SK-N-SH (cell line): Measurements from ENCODE around the gene RPL19.

Experiments used
- CHD2 ChIP-seq: fragments of 150-350 bp; IDR thresholded peaks from 2 replicates; pipeline ENCODE4 v1.6.1; 2018; ENCODE audit warnings: low read length; ENCODE audit not compliant: partially characterized antibody
- EP300 ChIP-seq, 2 experiments: IDR thresholded peaks; 2 replicates each; pipeline versions ENCODE4 v1.4.0 to v1.6.1; 2012; ENCODE audit warnings: borderline replicate concordance in 1 of 2, low read depth in 1 of 2, low read length in 1 of 2
- EZH2phosphoT487 ChIP-seq: fragments of 200-600 bp; sonication (generic); IDR thresholded peaks from 2 replicates; pipeline ENCODE4 v1.6.1; 2017; ENCODE audit warnings: low read depth, mixed run types, mild to moderate bottlenecking, antibody characterized with exemption, moderate library complexity, borderline replicate concordance
- JUND ChIP-seq: IDR thresholded peaks from 2 replicates; pipeline ENCODE4 v1.4.0; 2012
- NFIC ChIP-seq: IDR thresholded peaks from 2 replicates; pipeline ENCODE4 v1.4.0; 2012; ENCODE audit warnings: borderline replicate concordance
- RAD21 ChIP-seq: IDR thresholded peaks from 2 replicates; pipeline ENCODE4 v1.6.1; 2012; ENCODE audit warnings: mild to moderate bottlenecking, low read length
- TAF1 ChIP-seq: IDR thresholded peaks from 2 replicates; pipeline ENCODE4 v1.6.1; 2012; ENCODE audit warnings: low read depth, mild to moderate bottlenecking, low read length, moderate library complexity, borderline replicate concordance
- YY1 ChIP-seq: IDR thresholded peaks from 2 replicates; pipeline ENCODE4 v1.4.0; 2012; ENCODE audit warnings: low read depth, mild to moderate bottlenecking
- TF ChIP-seq, protein P1 (sequence below): fragments of 200-600 bp; sonication (generic); IDR thresholded peaks from 2 replicates; pipeline ENCODE4 v1.6.1; 2017; ENCODE audit warnings: antibody characterized with exemption, mild to moderate bottlenecking, moderate library complexity
- TF ChIP-seq, protein P2 (sequence below): IDR thresholded peaks from 2 replicates; pipeline ENCODE4 v1.6.1; 2012; ENCODE audit warnings: mild to moderate bottlenecking, low read depth, low read length, moderate library complexity
- TF ChIP-seq, protein P3 (sequence below): IDR thresholded peaks from 2 replicates; pipeline ENCODE4 v1.4.0; 2012; ENCODE audit warnings: low read depth, borderline replicate concordance

- no peak for TF ChIP-seq CHD2
- TF ChIP-seq, protein P1, sequence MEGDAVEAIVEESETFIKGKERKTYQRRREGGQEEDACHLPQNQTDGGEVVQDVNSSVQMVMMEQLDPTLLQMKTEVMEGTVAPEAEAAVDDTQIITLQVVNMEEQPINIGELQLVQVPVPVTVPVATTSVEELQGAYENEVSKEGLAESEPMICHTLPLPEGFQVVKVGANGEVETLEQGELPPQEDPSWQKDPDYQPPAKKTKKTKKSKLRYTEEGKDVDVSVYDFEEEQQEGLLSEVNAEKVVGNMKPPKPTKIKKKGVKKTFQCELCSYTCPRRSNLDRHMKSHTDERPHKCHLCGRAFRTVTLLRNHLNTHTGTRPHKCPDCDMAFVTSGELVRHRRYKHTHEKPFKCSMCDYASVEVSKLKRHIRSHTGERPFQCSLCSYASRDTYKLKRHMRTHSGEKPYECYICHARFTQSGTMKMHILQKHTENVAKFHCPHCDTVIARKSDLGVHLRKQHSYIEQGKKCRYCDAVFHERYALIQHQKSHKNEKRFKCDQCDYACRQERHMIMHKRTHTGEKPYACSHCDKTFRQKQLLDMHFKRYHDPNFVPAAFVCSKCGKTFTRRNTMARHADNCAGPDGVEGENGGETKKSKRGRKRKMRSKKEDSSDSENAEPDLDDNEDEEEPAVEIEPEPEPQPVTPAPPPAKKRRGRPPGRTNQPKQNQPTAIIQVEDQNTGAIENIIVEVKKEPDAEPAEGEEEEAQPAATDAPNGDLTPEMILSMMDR: no peak
- no peak for TF ChIP-seq JUND
- TF ChIP-seq RAD21: no peak
- TF ChIP-seq EZH2phosphoT487: no peak
- TF ChIP-seq TAF1: no peak
- TF ChIP-seq EP300 (IDR thresholded peaks at IDR 0.05; ENCODE audit: borderline replicate concordance in 1 of 2, low read depth in 1 of 2, low read length in 1 of 2): no peak
- TF ChIP-seq NFIC: no peak
- TF ChIP-seq, protein P2, sequence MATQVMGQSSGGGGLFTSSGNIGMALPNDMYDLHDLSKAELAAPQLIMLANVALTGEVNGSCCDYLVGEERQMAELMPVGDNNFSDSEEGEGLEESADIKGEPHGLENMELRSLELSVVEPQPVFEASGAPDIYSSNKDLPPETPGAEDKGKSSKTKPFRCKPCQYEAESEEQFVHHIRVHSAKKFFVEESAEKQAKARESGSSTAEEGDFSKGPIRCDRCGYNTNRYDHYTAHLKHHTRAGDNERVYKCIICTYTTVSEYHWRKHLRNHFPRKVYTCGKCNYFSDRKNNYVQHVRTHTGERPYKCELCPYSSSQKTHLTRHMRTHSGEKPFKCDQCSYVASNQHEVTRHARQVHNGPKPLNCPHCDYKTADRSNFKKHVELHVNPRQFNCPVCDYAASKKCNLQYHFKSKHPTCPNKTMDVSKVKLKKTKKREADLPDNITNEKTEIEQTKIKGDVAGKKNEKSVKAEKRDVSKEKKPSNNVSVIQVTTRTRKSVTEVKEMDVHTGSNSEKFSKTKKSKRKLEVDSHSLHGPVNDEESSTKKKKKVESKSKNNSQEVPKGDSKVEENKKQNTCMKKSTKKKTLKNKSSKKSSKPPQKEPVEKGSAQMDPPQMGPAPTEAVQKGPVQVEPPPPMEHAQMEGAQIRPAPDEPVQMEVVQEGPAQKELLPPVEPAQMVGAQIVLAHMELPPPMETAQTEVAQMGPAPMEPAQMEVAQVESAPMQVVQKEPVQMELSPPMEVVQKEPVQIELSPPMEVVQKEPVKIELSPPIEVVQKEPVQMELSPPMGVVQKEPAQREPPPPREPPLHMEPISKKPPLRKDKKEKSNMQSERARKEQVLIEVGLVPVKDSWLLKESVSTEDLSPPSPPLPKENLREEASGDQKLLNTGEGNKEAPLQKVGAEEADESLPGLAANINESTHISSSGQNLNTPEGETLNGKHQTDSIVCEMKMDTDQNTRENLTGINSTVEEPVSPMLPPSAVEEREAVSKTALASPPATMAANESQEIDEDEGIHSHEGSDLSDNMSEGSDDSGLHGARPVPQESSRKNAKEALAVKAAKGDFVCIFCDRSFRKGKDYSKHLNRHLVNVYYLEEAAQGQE: no peak
- TF ChIP-seq, protein P3, sequence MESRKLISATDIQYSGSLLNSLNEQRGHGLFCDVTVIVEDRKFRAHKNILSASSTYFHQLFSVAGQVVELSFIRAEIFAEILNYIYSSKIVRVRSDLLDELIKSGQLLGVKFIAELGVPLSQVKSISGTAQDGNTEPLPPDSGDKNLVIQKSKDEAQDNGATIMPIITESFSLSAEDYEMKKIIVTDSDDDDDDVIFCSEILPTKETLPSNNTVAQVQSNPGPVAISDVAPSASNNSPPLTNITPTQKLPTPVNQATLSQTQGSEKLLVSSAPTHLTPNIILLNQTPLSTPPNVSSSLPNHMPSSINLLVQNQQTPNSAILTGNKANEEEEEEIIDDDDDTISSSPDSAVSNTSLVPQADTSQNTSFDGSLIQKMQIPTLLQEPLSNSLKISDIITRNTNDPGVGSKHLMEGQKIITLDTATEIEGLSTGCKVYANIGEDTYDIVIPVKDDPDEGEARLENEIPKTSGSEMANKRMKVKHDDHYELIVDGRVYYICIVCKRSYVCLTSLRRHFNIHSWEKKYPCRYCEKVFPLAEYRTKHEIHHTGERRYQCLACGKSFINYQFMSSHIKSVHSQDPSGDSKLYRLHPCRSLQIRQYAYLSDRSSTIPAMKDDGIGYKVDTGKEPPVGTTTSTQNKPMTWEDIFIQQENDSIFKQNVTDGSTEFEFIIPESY: no peak
- TF ChIP-seq YY1: no peak
Observed at GRCh38 chr17:39224778-39225307, 24.8 kb downstream of the RPL19 start.
